SU-DHL-6 (cell line): ENCODE data around the gene CLECL1.
"Not testable (repeated sequence)": the region's sequence is repeated elsewhere in the genome, so short reads cannot be mapped to it uniquely, and the experiment has no call there.

Experiments used
- H2AFZ ChIP-seq: fragments of 200-600 bp; sonication (generic); 2 replicates; pipeline ENCODE4 v1.6.1; 2014; ENCODE audit warnings: low read depth, mild to moderate bottlenecking, moderate library complexity, mixed read lengths, antibody characterized with exemption, low read length; ENCODE audit not compliant: severe bottlenecking
- H3F3A ChIP-seq: fragments of 200-600 bp; shearing (Covaris generic); 2 replicates; pipeline ENCODE4 v1.6.0; 2016; ENCODE audit warnings: antibody characterized with exemption, mild to moderate bottlenecking; ENCODE audit not compliant: insufficient read depth
- H3K27ac ChIP-seq: fragments of 200-600 bp; sonication (generic); 2 replicates; pipeline ENCODE4 v1.5.1; 2016; ENCODE audit warnings: low read depth, mild to moderate bottlenecking, low read length, moderate library complexity, mixed read lengths
- H3K27me3 ChIP-seq: fragments of 200-600 bp; sonication (generic), shearing (Covaris generic); 2 replicates; pipeline ENCODE4 v1.6.0; 2014; ENCODE audit warnings: mild to moderate bottlenecking, low read length
- H3K36me3 ChIP-seq: fragments of 200-600 bp; sonication (generic); 2 replicates; pipeline ENCODE4 v1.6.1; 2014; ENCODE audit warnings: mild to moderate bottlenecking, low read length, mixed read lengths
- H3K4me2 ChIP-seq: fragments of 300-600, 200-600 bp; shearing (Covaris generic), sonication (generic); 2 replicates; pipeline ENCODE4 v1.6.0; 2014; ENCODE audit warnings: low read length, low read depth, mild to moderate bottlenecking; ENCODE audit not compliant: poor library complexity, severe bottlenecking
- H3K4me3 ChIP-seq: fragments of 200-600 bp; sonication (generic); 2 replicates; pipeline ENCODE4 v1.5.1; 2014; ENCODE audit warnings: antibody characterized with exemption, low read length, mild to moderate bottlenecking, mixed read lengths; ENCODE audit not compliant: insufficient read depth, poor library complexity, severe bottlenecking
- H3K79me2 ChIP-seq: fragments of 200-600 bp; sonication (generic); 2 replicates; pipeline ENCODE4 v1.6.1; 2014; ENCODE audit warnings: mild to moderate bottlenecking, low read length, moderate library complexity; ENCODE audit not compliant: insufficient read depth
- H3K9ac ChIP-seq: fragments of 200-600 bp; sonication (generic); 2 replicates; pipeline ENCODE4 v1.7.0; 2014; ENCODE audit warnings: mild to moderate bottlenecking, low read length
- H3K9me2 ChIP-seq: fragments of 200-600 bp; sonication (generic); replicated peaks from 2 replicates; pipeline ENCODE4 v1.6.1; 2014; ENCODE audit warnings: low read length; ENCODE audit not compliant: insufficient read depth
- H3K9me3 ChIP-seq: fragments of 200-600 bp; sonication (generic); 2 replicates; pipeline ENCODE4 v1.6.1; 2014; ENCODE audit warnings: low read length, mixed read lengths; ENCODE audit not compliant: insufficient read depth
- H4K20me1 ChIP-seq: fragments of 200-600 bp; sonication (generic); 2 replicates; pipeline ENCODE4 v1.6.1; 2014; ENCODE audit warnings: low read depth, mild to moderate bottlenecking, antibody characterized with exemption, low read length, moderate library complexity, mixed read lengths
- CTCF ChIP-seq: fragments of 200-600 bp; sonication (generic); IDR thresholded peaks from one replicate; pipeline ENCODE4 v1.5.1; 2017; ENCODE audit warnings: antibody characterized with exemption, mild to moderate bottlenecking, low read length, moderate library complexity; ENCODE audit not compliant: insufficient read depth, poor library complexity, severe bottlenecking
- EZH2phosphoT487 ChIP-seq: fragments of 200-600 bp; sonication (generic), shearing (Covaris generic); conservative IDR thresholded peaks from 2 replicates; pipeline ENCODE4 v1.6.1; 2018; ENCODE audit warnings: mild to moderate bottlenecking, antibody characterized with exemption, low read length, moderate library complexity, mixed read lengths

The CLECL1 gene

DNA sequence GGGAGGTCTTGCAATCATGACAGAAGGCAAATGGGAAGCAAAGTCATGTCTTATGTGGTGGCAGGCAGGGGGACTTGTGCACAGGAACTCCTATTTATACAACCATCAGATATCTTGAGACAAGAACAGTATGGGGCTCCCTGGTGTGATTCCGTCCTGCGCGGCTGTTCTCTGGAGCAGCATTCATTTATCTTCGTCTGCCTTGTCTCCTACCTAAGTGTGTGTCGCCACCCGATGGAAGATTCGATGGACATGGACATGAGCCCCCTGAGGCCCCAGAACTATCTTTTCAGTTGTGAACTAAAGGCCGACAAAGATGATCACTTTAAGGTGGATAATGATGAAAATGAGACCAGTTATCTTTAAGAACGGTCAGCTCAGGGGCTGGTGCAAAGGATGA is 37.7 kb downstream of the CLECL1 start:
- Histone ChIP-seq H3K36me3 (peaks cover 43% of the 10 kb centered on the region), H3F3A (peaks cover 58% of the 10 kb centered on the region)
- H3K4me3 ChIP-seq, H4K20me1 ChIP-seq, H3K27me3 ChIP-seq, H3K9me2 ChIP-seq, H3K9me3 ChIP-seq, H2AFZ ChIP-seq, H3K9ac ChIP-seq, H3K79me2 ChIP-seq, H3K27ac ChIP-seq, H3K4me2 ChIP-seq: not testable (repeated sequence)

- Histone ChIP-seq H3K9me2 (no peaks in the 10 kb centered on the region), H3K36me3 (peaks cover 52% of the 10 kb centered on the region)
Observed at GRCh38 chr12:9694241-9694640, 38.7 kb downstream of the CLECL1 start.

GRCh38 chr12:9692909-9693308 is 40.0 kb downstream of the CLECL1 start:
- no peaks in the 10 kb centered on the region for H4K20me1 ChIP-seq
- no peak overlapping the region for H3K9ac ChIP-seq
- no peaks in the 10 kb centered on the region for H3K79me2 ChIP-seq
- H3K9me2 ChIP-seq = no peaks in the 10 kb centered on the region
- no peak overlapping the region for H2AFZ ChIP-seq
- no peaks in the 10 kb centered on the region for H3K27me3 ChIP-seq
- peaks cover 40% of the 10 kb centered on the region for H3F3A ChIP-seq
- TF ChIP-seq CTCF (no peak), EZH2phosphoT487 (no peak)
- H3K4me3 ChIP-seq = no peak overlapping the region
- H3K36me3 ChIP-seq = peaks cover 63% of the 10 kb centered on the region
- no peaks in the 10 kb centered on the region for H3K9me3 ChIP-seq
- H3K4me2 ChIP-seq = no peak overlapping the region
- no peak overlapping the region for H3K27ac ChIP-seq

More at GRCh38 chr12:9694241-9694640, 38.7 kb downstream of the CLECL1 start:
- H2AFZ ChIP-seq = no peak overlapping the region
- no peak overlapping the region for H3K4me2 ChIP-seq
- no peaks in the 10 kb centered on the region for H3K9me3 ChIP-seq
- H3F3A ChIP-seq = peaks cover 50% of the 10 kb centered on the region
- no peaks in the 10 kb centered on the region for H3K27me3 ChIP-seq
- no peak overlapping the region; the same call in 1 of the 2 replicates for H3K27ac ChIP-seq
- H4K20me1 ChIP-seq = no peaks in the 10 kb centered on the region
- no peaks in the 10 kb centered on the region for H3K79me2 ChIP-seq
- TF ChIP-seq EZH2phosphoT487 (no peak), CTCF (no peak)
- no peak overlapping the region for H3K4me3 ChIP-seq
- H3K9ac ChIP-seq = no peak overlapping the region

DNA sequence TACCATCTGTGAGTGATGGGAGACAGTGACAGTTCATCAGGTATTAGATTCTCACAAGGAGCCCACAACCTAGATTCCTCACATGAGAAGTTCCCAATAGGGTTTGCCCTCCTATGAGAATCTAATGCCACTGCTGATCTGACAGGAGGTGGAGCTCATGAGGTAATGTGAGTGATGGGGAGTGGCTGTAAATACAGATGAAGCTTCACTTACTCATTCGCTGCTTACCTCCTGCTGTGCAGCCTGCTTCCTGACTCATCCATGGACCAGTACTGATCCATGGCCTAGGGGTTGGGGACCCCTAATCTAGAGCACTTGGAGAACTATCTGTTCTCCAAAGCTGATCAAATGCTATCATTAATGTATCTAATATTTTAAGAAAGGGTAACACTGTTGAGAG is 45.7 kb downstream of the CLECL1 start:
- Histone ChIP-seq H3K4me2 (no peak overlapping the region), H3K79me2 (peaks cover 44% of the 10 kb centered on the region), H4K20me1 (no peaks in the 10 kb centered on the region), H3K27me3 (no peaks in the 10 kb centered on the region), H3K9me2 (no peaks in the 10 kb centered on the region), H3F3A (peaks cover 17% of the 10 kb centered on the region; the same call in 1 of the 2 replicates), H3K4me3 (no peak overlapping the region), H3K27ac (no peak overlapping the region), H3K9me3 (no peaks in the 10 kb centered on the region), H3K36me3 (peaks cover 50% of the 10 kb centered on the region), H3K9ac (no peak overlapping the region), H2AFZ (no peak overlapping the region)
- TF ChIP-seq CTCF = no peak
- TF ChIP-seq EZH2phosphoT487 = no peak
